ENCODE data around the gene NCAPG2.

The NCAPG2 gene

DNA sequence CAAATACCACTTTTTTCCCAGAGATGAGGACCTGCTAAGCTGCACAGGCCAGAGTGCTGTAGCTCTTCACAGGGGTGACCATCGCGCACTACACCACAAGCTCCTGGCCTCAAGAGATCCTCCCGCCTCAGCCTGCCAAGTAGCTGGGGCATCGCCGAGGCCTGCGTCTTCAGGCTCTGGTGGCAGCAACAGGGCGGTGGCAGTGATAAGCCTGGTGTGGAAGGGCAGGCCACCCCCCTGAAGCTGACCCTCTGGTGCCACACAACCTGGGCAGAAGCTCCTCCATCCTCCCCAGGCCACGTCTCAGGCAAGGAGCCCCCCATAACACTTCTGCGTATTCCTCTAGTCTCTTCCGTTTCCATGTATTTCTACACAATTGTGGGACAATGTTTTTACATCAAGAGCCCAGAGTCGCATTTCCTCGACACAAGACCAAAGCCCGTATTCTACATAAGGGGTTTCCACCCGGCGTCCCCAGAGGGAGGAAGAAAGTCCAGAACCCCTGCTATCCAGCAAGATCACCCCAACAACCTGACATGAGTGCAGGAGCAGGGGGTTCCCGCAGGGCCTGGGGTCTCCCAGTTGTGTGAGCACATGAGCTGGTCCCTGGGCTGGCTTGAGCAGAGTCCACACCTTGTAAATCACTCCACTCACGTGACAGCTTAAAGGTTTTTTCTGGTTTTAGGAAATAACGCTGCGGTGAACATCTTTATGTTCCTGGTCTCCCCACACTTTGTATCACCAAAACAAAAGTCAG, 37.6 kb upstream of the NCAPG2 start:
- Histone ChIP-seq H3K4me3 (ENCODE audit: low read depth, low read length) (no peak overlapping the region), H3K36me3 (peaks cover 7% of the 10 kb centered on the region), H3K4me1 (no peaks in the 10 kb centered on the region), H3K27me3 (no peaks in the 10 kb centered on the region), H3K9me3 (no peaks in the 10 kb centered on the region)
- TF ChIP-seq, protein P1, sequence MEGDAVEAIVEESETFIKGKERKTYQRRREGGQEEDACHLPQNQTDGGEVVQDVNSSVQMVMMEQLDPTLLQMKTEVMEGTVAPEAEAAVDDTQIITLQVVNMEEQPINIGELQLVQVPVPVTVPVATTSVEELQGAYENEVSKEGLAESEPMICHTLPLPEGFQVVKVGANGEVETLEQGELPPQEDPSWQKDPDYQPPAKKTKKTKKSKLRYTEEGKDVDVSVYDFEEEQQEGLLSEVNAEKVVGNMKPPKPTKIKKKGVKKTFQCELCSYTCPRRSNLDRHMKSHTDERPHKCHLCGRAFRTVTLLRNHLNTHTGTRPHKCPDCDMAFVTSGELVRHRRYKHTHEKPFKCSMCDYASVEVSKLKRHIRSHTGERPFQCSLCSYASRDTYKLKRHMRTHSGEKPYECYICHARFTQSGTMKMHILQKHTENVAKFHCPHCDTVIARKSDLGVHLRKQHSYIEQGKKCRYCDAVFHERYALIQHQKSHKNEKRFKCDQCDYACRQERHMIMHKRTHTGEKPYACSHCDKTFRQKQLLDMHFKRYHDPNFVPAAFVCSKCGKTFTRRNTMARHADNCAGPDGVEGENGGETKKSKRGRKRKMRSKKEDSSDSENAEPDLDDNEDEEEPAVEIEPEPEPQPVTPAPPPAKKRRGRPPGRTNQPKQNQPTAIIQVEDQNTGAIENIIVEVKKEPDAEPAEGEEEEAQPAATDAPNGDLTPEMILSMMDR (IDR thresholded peaks at IDR 0.05; ENCODE audit: low read depth, low read length): no peak
- DNase-seq: no peak

DNA sequence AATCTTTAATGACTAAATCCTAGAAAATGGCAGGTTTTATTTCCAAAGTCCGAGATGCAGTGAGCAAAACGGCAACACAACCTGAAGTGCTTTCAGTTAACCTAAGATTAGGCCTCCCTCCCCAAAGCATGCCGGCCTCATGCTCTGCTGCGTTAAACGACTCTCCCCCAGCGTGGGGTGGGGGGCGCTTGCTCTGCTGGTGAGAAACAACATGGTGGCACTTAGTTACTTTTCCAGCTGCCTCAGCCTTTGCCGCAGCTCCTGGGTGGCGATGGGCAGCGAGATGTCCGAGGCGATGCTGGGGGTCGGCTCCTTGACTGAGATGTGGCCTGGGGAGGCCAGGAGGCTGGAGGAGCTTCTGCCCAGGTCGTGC, 36.7 kb upstream of the NCAPG2 start:
- no peak for DNase-seq
- Histone ChIP-seq H3K36me3 (peaks cover 7% of the 10 kb centered on the region), H3K9me3 (no peaks in the 10 kb centered on the region)

DNA sequence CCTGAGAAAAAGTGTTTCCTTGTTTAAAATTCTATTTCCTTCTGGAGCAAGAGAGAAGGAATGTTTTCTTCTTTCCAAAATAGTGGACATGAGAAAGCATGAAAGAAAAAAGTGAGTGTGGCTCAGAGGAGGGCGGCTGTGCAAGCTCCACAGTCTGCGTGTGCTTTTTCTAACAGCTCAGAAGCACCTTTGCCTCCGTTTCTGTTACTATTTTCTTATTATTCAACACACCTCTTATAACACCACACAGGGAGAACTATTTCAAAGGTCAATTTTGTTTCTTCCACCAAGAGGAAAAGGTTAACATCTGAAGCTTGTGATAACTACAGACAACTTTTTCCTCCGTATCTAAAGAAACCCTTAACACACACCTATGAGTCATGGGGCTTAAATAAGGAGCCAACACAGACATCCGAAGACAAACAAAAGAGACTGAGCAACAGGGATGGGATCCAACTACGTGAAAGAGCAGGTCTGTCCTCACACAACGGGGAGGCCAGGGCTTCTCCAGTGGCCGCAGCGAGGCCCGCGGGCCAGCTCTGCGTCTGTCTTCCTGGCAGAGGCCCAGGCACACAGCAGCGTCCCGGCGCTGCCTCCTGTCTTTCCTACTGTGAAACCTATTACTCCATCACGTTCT, 36.2 kb upstream of the NCAPG2 start:
- Histone ChIP-seq H3K4me1 (no peaks in the 10 kb centered on the region), H3K4me3 (ENCODE audit: low read depth, low read length) (no peak overlapping the region), H3K27me3 (no peaks in the 10 kb centered on the region), H3K36me3 (peaks cover 7% of the 10 kb centered on the region), H3K9me3 (no peaks in the 10 kb centered on the region)
- TF ChIP-seq, protein P1 (IDR thresholded peaks at IDR 0.05; ENCODE audit: low read depth, low read length): no peak
- DNase-seq: no peak

More for the DNA sequence above, 36.7 kb upstream of the NCAPG2 start:
- TF ChIP-seq, protein P1 (IDR thresholded peaks at IDR 0.05; ENCODE audit: low read depth, low read length): no peak
- Histone ChIP-seq H3K27me3 (no peaks in the 10 kb centered on the region), H3K4me1 (no peaks in the 10 kb centered on the region), H3K4me3 (ENCODE audit: low read depth, low read length) (no peak overlapping the region)

DNA sequence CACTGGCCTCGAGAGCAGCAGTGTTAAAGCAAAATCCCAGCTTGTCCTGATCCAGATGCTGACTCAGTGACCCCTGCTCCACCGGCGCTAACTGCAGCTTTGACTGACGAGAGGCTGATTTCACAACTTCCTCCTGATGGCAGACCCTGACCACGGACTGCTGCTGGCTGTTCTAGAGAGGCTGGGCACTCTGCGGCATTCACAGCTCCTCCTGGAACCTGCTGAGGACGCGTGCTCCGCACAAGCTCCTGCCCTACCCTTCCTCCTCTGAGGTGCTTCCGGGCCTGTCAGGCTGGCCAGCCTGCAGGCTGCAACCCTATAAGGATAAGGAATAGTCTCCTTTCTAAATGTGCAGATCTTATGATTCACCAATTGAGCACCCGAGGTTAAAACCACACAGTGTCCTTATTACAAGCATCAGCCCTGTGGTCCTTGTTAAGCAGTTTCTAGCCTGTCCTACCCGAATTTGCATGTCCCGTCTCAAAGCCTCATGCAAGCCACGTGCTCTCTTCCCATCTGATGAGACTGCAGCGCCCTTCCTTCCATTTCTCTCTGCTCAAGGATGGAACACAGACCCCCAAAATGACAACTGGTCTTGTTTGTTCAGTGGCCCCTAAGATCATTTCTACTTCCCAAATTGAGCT, 35.5 kb upstream of the NCAPG2 start:
- Histone ChIP-seq H3K4me3 (ENCODE audit: low read depth, low read length) (no peak overlapping the region), H3K36me3 (peaks cover 7% of the 10 kb centered on the region), H3K27me3 (no peaks in the 10 kb centered on the region), H3K4me1 (no peaks in the 10 kb centered on the region), H3K9me3 (no peaks in the 10 kb centered on the region)
- TF ChIP-seq, protein P1 (IDR thresholded peaks at IDR 0.05; ENCODE audit: low read depth, low read length): no peak
- no peak for DNase-seq

DNA sequence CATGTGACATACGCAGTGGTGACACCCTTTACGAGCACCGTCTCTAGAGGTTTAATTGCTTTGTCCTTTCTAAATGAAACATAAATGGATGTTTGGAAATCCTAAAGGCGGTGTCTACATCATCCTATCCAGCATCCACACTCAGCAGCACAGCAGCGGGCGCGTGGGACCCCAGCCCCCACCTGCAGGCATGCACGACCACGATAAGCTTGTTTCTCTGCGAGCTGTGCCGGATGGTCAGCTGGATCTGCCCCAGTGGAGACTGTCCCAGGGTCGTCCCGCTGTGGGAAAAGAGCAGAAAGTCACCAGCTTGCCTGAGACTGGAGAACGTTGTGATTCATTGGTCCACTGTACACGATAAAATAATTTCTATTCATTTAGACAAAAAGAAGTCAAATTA, 34.2 kb upstream of the NCAPG2 start:
- DNase-seq: no peak
- TF ChIP-seq, protein P1 (IDR thresholded peaks at IDR 0.05; ENCODE audit: low read depth, low read length): no peak
- Histone ChIP-seq H3K27me3 (no peaks in the 10 kb centered on the region), H3K4me1 (no peaks in the 10 kb centered on the region), H3K4me3 (ENCODE audit: low read depth, low read length) (no peak overlapping the region), H3K36me3 (peaks cover 7% of the 10 kb centered on the region), H3K9me3 (no peaks in the 10 kb centered on the region)
